Spleen (tissue), 7 donors: Measurements from ENCODE around the gene FERMT3.

Experiments used
- CTCF ChIP-seq, 11 experiments: fragments of 200-600 bp in 7 of 11; fragments of 450-650 bp in 4 of 11; sonication (generic) in 4 of 11; IDR thresholded peaks in 8 of 11; conservative IDR thresholded peaks in 3 of 11; 1 replicate in 7 of 11; 2 replicates in 4 of 11; pipeline versions ENCODE4 v1.4.0 to v1.8.0; 2016 to 2021; ENCODE audit warnings: antibody characterized with exemption in 11 of 11, inconsistent platforms in 4 of 11, mild to moderate bottlenecking in 1 of 11
- POLR2A ChIP-seq, 3 donors: fragments of 450-650 bp; IDR thresholded peaks; one replicate each; pipeline ENCODE4 v1.5.1; 2017; ENCODE audit warnings: antibody characterized with exemption in 3 of 3, mild to moderate bottlenecking in 1 of 3
- donor health status: DM: no; HTN: no; CAD: no; lungs with moderate emphysema.
- donor health status: DM: no; HTN: no; CAD: no.
- donor health status: DM: no; HTN: no; CAD: no.

- TF ChIP-seq POLR2A (IDR thresholded peaks at IDR 0.05): no peak
- TF ChIP-seq CTCF (IDR thresholded peaks at IDR 0.05 in 8 of 11, conservative IDR thresholded peaks at IDR 0.05 in 3 of 11): no peak
Measured at GRCh38 chr11:64263947-64264317, 57.4 kb downstream of the FERMT3 start.
